Hepatocyte (in vitro differentiated cells): Measurements from ENCODE around the gene ARHGEF1. TPM values are rescaled to one million over a fixed set of nuclear protein-coding genes. Genes with fewer than 3 reads are reported as not detected.
"Not testable (repeated sequence)": the region's sequence is repeated elsewhere in the genome, so short reads cannot be mapped to it uniquely, and the experiment has no call there.

Source experiments
- DNase-seq: peaks from one replicate; pipeline ENCODE4 v3.0.0-alpha.2; 2016; ENCODE audit warnings: low spot score
- H2AFZ ChIP-seq: fragments of 200-600 bp; sonication (generic); 2 replicates; pipeline ENCODE4 v1.6.0; 2016; ENCODE audit warnings: antibody characterized with exemption, mild to moderate bottlenecking
- H3K27ac ChIP-seq: fragments of 200-600 bp; sonication (generic); 2 replicates; pipeline ENCODE4 v1.5.1; 2016; ENCODE audit warnings: mild to moderate bottlenecking
- H3K27me3 ChIP-seq: fragments of 200-600 bp; sonication (generic); 2 replicates; pipeline ENCODE4 v1.6.1; 2016
- H3K36me3 ChIP-seq: fragments of 200-600 bp; sonication (generic); replicated peaks from 2 replicates; pipeline ENCODE4 v1.5.1; 2016; ENCODE audit warnings: low read depth; ENCODE audit not compliant: insufficient read depth
- H3K4me1 ChIP-seq: fragments of 200-600 bp; sonication (generic); 2 replicates; pipeline ENCODE4 v1.5.1; 2016; ENCODE audit warnings: mild to moderate bottlenecking, moderate library complexity; ENCODE audit not compliant: insufficient read depth
- H3K4me2 ChIP-seq: fragments of 200-600 bp; sonication (generic); 2 replicates; pipeline ENCODE4 v1.6.0; 2016
- H3K4me3 ChIP-seq: fragments of 200-600 bp; sonication (generic); 2 replicates; pipeline ENCODE4 v1.5.1; 2016; ENCODE audit warnings: mild to moderate bottlenecking
- H3K79me2 ChIP-seq: fragments of 200-600 bp; sonication (generic); 2 replicates; pipeline ENCODE4 v1.6.0; 2017; ENCODE audit warnings: mild to moderate bottlenecking
- H3K9me2 ChIP-seq: fragments of 200-600 bp; sonication (generic); replicated peaks from 2 replicates; pipeline ENCODE4 v1.6.0; 2017; ENCODE audit warnings: mild to moderate bottlenecking; ENCODE audit not compliant: insufficient read depth
- H3K9me3 ChIP-seq: fragments of 200-600 bp; sonication (generic); 2 replicates; pipeline ENCODE4 v1.5.1; 2016; ENCODE audit warnings: low read depth, mild to moderate bottlenecking
- H4K20me1 ChIP-seq: fragments of 200-600 bp; sonication (generic); 2 replicates; pipeline ENCODE4 v1.6.0; 2016; ENCODE audit warnings: mild to moderate bottlenecking; ENCODE audit not compliant: insufficient read depth, poor library complexity, severe bottlenecking
- EZH2 ChIP-seq: fragments of 200-600 bp; sonication (generic); IDR thresholded peaks from 2 replicates; pipeline ENCODE4 v1.6.1; 2016; ENCODE audit warnings: antibody characterized with exemption, mild to moderate bottlenecking, borderline replicate concordance
- EZH2phosphoT487 ChIP-seq: fragments of 200-600 bp; sonication (generic); IDR thresholded peaks from one replicate; pipeline ENCODE4 v1.6.1; 2018; ENCODE audit warnings: antibody characterized with exemption, mild to moderate bottlenecking, low read depth, moderate library complexity; ENCODE audit not compliant: unreplicated experiment, severe bottlenecking
- WGBS: methylation state at CpG from one replicate; pipeline ENCODE4 v1.1.6; 2016; ENCODE audit warnings: low lambda C conversion rate; ENCODE audit errors: missing lambda C conversion rate; 5-methylcytosine and 5-hydroxymethylcytosine counted together
- polyA plus RNA-seq: library from polyadenylated mRNA; unstranded; fragments of >200 nt; fragmentation: Nextera tagmentation; extraction: Ambion mirVana; gene quantifications from 2 replicates; pipeline ENCODE4 v1.2.1, GENCODE V29; 2016
- total RNA-seq: library from RNA; depleted of rRNA; stranded (reverse); fragments of >200 nt; gene quantifications from 2 replicates; pipeline ENCODE4 v1.2.3, GENCODE V29; 2014
- TF ChIP-seq, protein P1 (sequence below): fragments of 200-600 bp; sonication (generic); IDR thresholded peaks from 2 replicates; pipeline ENCODE4 v1.5.1; 2016; ENCODE audit warnings: antibody characterized with exemption, mild to moderate bottlenecking; ENCODE audit not compliant: poor library complexity

Gene ARHGEF1
- total and polyA plus RNA-seq, 2 experiments from 2014 or later, result 29.7 to 67.8 TPM

DNA sequence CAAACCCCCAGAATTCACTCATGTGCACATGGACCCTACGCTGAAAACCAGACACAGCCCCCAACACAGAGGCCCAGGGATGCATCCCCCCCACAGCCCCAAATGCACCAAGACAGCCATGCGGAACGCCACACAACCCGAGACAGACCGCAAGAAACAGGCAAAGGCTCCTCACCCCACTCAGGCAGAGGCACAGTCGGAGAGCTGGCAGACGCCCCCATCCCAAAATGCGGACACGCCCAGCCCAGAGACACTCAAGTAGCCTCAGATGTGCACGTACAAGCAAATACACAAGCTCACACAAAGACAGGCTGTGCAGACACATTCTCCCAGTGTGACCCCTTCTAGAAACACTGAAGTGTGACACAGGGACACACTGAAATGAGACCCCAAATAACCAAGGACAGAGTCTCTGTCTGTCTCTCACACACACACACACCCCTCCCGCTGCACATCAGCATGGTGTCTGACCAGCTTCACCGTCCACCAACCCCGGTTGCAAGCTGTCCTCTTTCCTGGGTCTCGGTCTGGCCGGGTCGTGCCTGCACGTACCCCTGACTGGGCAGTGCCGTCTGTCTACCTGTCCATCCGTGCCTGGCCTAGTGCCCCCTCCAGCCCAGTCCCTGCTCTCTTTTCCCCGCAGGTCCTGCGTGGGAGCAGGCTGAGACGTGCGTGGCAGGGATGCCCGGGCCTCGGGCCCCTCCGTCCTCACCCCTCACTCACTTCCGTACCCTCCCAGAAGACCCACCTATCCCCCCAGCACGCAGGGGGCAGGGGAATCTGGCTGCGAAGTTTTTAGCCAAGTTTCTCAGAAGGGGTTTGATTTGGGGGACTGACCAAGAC, 29.1 kb downstream of the ARHGEF1 start:
- Histone ChIP-seq H3K27me3 (peaks cover 59% of the 10 kb centered on the region), H3K4me3 (no peak overlapping the region), H3K27ac (no peak overlapping the region), H3K4me1 (no peaks in the 10 kb centered on the region), H4K20me1 (no peaks in the 10 kb centered on the region), H3K9me3 (no peaks in the 10 kb centered on the region), H3K9me2 (no peaks in the 10 kb centered on the region), H2AFZ (no peak overlapping the region), H3K36me3 (no peaks in the 10 kb centered on the region), H3K4me2 (no peak overlapping the region), H3K79me2 (no peaks in the 10 kb centered on the region)
- TF ChIP-seq EZH2phosphoT487 (no peak), EZH2 (no peak)
- TF ChIP-seq, protein P1, sequence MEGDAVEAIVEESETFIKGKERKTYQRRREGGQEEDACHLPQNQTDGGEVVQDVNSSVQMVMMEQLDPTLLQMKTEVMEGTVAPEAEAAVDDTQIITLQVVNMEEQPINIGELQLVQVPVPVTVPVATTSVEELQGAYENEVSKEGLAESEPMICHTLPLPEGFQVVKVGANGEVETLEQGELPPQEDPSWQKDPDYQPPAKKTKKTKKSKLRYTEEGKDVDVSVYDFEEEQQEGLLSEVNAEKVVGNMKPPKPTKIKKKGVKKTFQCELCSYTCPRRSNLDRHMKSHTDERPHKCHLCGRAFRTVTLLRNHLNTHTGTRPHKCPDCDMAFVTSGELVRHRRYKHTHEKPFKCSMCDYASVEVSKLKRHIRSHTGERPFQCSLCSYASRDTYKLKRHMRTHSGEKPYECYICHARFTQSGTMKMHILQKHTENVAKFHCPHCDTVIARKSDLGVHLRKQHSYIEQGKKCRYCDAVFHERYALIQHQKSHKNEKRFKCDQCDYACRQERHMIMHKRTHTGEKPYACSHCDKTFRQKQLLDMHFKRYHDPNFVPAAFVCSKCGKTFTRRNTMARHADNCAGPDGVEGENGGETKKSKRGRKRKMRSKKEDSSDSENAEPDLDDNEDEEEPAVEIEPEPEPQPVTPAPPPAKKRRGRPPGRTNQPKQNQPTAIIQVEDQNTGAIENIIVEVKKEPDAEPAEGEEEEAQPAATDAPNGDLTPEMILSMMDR, result no peak
- 20% methylated on average over 29 of the region's 29 CpGs for WGBS
- DNase-seq, result no peak

DNA sequence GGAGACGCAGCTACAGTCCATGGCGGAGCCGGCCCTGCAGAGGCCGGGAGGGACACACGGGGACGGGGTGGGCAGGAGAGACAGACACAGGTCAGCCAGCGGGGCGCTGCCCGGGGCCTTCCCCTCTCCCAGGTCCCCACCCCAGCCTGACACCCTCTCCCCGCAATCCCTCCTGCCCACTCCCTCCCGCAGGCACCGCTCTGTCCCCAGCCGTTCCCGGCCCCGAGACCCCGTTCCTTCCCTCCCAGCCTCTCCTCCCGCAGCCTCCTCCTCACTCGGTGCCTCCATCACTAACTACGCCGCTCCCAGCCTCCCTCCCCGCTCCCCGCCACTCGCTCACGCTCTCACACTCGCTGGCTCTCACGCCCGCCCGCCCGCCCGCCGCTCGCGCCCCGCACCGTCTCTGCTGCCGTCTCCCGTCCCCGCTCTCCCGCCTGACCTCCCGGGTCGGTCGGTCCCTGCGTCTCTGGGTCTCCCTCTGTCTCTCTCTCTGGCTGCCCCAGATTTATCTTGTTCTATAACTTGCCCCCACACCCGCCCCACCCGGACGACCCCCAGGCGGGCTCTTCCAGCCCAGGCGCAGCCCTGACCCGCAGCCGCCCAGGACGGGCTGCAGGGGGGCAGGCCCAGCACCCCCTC, 30.0 kb downstream of the ARHGEF1 start:
- peak; percentile 7 for TF ChIP-seq EZH2
- TF ChIP-seq, protein P1, result no peak
- Histone ChIP-seq H3K9me2 (no peaks in the 10 kb centered on the region), H3K4me2 (peak overlapping the region; percentile 62), H3K4me3 (no peak overlapping the region), H3K36me3 (no peaks in the 10 kb centered on the region), H4K20me1 (no peaks in the 10 kb centered on the region), H3K79me2 (no peaks in the 10 kb centered on the region), H3K9me3 (no peaks in the 10 kb centered on the region), H3K4me1 (no peaks in the 10 kb centered on the region), H3K27me3 (peaks cover 68% of the 10 kb centered on the region), H3K27ac (no peak overlapping the region), H2AFZ (no peak overlapping the region)
- WGBS, result 2% methylated on average over 20 of the region's 51 CpGs
- no peak for DNase-seq

GRCh38 chr19:41913538-41914423, 30.8 kb downstream of the ARHGEF1 start:
- Histone ChIP-seq H3K79me2 (no peaks in the 10 kb centered on the region), H3K36me3 (no peaks in the 10 kb centered on the region), H2AFZ (no peak overlapping the region), H3K4me3 (no peak overlapping the region), H3K9me3 (no peaks in the 10 kb centered on the region), H3K4me1 (no peaks in the 10 kb centered on the region), H3K4me2 (no peak overlapping the region), H4K20me1 (no peaks in the 10 kb centered on the region), H3K27ac (no peak overlapping the region), H3K27me3 (peaks cover 69% of the 10 kb centered on the region), H3K9me2 (no peaks in the 10 kb centered on the region)
- DNase-seq, result no peak
- WGBS, result 10% methylated on average over 17 of the region's 21 CpGs
- TF ChIP-seq EZH2, result peak; percentile 17
- no peak for TF ChIP-seq EZH2phosphoT487

DNA sequence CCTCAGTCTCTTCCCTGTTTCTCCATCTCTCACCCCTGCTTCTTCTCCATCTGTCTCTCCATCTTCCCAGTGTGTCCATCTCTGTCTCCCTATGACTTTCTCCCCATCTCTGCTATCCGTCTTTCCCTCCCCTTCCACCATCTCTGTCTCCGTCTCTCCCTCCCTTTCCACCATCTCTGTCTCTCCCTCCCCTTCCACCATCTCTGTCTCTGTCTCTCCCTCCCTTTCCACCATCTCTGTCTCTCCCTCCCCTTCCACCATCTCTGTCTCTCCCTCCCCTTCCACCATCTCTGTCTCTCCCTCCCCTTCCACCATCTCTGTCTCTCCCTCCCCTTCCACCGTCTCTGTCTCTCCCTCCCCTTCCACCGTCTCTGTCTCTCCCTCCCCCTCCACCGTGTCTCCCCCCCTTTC, 31.4 kb downstream of the ARHGEF1 start:
- H3K79me2 ChIP-seq, H2AFZ ChIP-seq: not testable (repeated sequence)

More for the DNA sequence above, 31.4 kb downstream of the ARHGEF1 start:
- not testable (repeated sequence) for H3K4me1 ChIP-seq, H3K36me3 ChIP-seq, H3K4me2 ChIP-seq, H3K9me2 ChIP-seq, H3K4me3 ChIP-seq, H4K20me1 ChIP-seq, H3K9me3 ChIP-seq, H3K27ac ChIP-seq, DNase-seq
- H3K27me3 ChIP-seq, result peaks cover 69% of the 10 kb centered on the region
- WGBS, result no CpG with 5 or more reads among the region's 5 CpGs
